Measurements from ENCODE around the gene JADE3. TPM values are rescaled to one million over a fixed set of nuclear protein-coding genes. Genes with fewer than 3 reads are reported as not detected.

Gene JADE3
- total and polyA plus RNA-seq, 2 experiments from 2014 or later, result 4.5 to 15.3 TPM

GRCh38 chrX:47026198-47026597 is 114.0 kb downstream of the JADE3 start:
- no peaks in the 10 kb centered on the region for H3K36me3 Mint-ChIP-seq (ENCODE audit: low read depth)
- Histone ChIP-seq H3K4me3 (no peak overlapping the region), H3F3A (replicated peaks; ENCODE audit: low read depth) (no peaks in the 10 kb centered on the region), H3K27me3 (ENCODE audit: insufficient read depth) (no peaks in the 10 kb centered on the region), H3K4me2 (no peak overlapping the region), H3K79me2 (replicated peaks; ENCODE audit: insufficient read depth) (no peaks in the 10 kb centered on the region), H2AFZ (no peak overlapping the region), H3K9me2 (ENCODE audit: insufficient read depth) (no peaks in the 10 kb centered on the region), H3K36me3 (ENCODE audit: insufficient read depth) (no peaks in the 10 kb centered on the region), H4K20me1 (replicated peaks; ENCODE audit: insufficient read depth) (no peaks in the 10 kb centered on the region), H3K4me1 (ENCODE audit: insufficient read depth) (no peaks in the 10 kb centered on the region), H3K27ac (ENCODE audit: low read depth) (no peak overlapping the region)
- no peaks in the 10 kb centered on the region for H3K9me3 Mint-ChIP-seq
- no peak overlapping the region for H3K27ac Mint-ChIP-seq
- no peaks in the 10 kb centered on the region for H3K27me3 Mint-ChIP-seq (ENCODE audit: insufficient read depth, low read depth, poor library complexity)
- ATAC-seq, result no peak
- no peak overlapping the region for H3K4me3 Mint-ChIP-seq
- H3K4me1 Mint-ChIP-seq, result no peaks in the 10 kb centered on the region
- TF ChIP-seq ZNF114 (CRISPR knock-in tag; IDR thresholded peaks at IDR 0.05), result no peak
- TF ChIP-seq NANOG (IDR thresholded peaks at IDR 0.05; ENCODE audit: borderline replicate concordance), result no peak
- no peak for TF ChIP-seq CTCF (conservative IDR thresholded peaks at IDR 0.05; ENCODE audit: low read depth in 2 of 2)
- TF ChIP-seq REST (IDR thresholded peaks at IDR 0.05; ENCODE audit: unreplicated experiment), result no peak
- TF ChIP-seq EZH2 (IDR thresholded peaks at IDR 0.05; ENCODE audit: low read depth, unreplicated experiment), result no peak
- no peak for TF ChIP-seq POLR2AphosphoS5 (IDR thresholded peaks at IDR 0.05; ENCODE audit: low read depth)
- no peak for TF ChIP-seq EZH2phosphoT487 (IDR thresholded peaks at IDR 0.05; ENCODE audit: unreplicated experiment)
- TF ChIP-seq CREB1 (CRISPR knock-in tag; IDR thresholded peaks at IDR 0.05; ENCODE audit: low read depth), result no peak
- no peak for TF ChIP-seq ZNF331 (CRISPR knock-in tag; IDR thresholded peaks at IDR 0.05; ENCODE audit: low read depth)
- no peak for DNase-seq (ENCODE audit: low spot score)

- DNase-seq (ENCODE audit: low spot score), result peak; percentile 80
- Mint-ChIP-seq H3K4me1 (no peaks in the 10 kb centered on the region), H3K4me3 (no peak overlapping the region), H3K27ac (no peak overlapping the region), H3K36me3 (ENCODE audit: low read depth) (peaks cover 3% of the 10 kb centered on the region; the same call in 2 of the 3 replicates), H3K27me3 (ENCODE audit: insufficient read depth, low read depth, poor library complexity) (no peaks in the 10 kb centered on the region), H3K9me3 (no peaks in the 10 kb centered on the region)
- no peak for ATAC-seq
- Histone ChIP-seq H3F3A (replicated peaks; ENCODE audit: low read depth) (no peaks in the 10 kb centered on the region), H3K36me3 (ENCODE audit: insufficient read depth) (no peaks in the 10 kb centered on the region), H3K4me2 (no peak overlapping the region), H4K20me1 (replicated peaks; ENCODE audit: insufficient read depth) (no peaks in the 10 kb centered on the region), H3K9me2 (ENCODE audit: insufficient read depth) (no peaks in the 10 kb centered on the region), H2AFZ (no peak overlapping the region), H3K4me1 (ENCODE audit: insufficient read depth) (no peaks in the 10 kb centered on the region), H3K27ac (ENCODE audit: low read depth) (no peak overlapping the region), H3K27me3 (ENCODE audit: insufficient read depth) (no peaks in the 10 kb centered on the region), H3K79me2 (replicated peaks; ENCODE audit: insufficient read depth) (no peaks in the 10 kb centered on the region), H3K4me3 (no peak overlapping the region)
- TF ChIP-seq NANOG (IDR thresholded peaks at IDR 0.05; ENCODE audit: borderline replicate concordance), result no peak
- TF ChIP-seq CTCF (conservative IDR thresholded peaks at IDR 0.05; ENCODE audit: low read depth in 2 of 2), result peak; percentile 54 to 65
- TF ChIP-seq STAT1 (IDR thresholded peaks at IDR 0.05; ENCODE audit: unreplicated experiment), result no peak
Observed at GRCh38 chrX:47030339-47030738, 118.1 kb downstream of the JADE3 start.

All from GM23338 (cell line).